ENCODE results near the gene GH2.

DNA sequence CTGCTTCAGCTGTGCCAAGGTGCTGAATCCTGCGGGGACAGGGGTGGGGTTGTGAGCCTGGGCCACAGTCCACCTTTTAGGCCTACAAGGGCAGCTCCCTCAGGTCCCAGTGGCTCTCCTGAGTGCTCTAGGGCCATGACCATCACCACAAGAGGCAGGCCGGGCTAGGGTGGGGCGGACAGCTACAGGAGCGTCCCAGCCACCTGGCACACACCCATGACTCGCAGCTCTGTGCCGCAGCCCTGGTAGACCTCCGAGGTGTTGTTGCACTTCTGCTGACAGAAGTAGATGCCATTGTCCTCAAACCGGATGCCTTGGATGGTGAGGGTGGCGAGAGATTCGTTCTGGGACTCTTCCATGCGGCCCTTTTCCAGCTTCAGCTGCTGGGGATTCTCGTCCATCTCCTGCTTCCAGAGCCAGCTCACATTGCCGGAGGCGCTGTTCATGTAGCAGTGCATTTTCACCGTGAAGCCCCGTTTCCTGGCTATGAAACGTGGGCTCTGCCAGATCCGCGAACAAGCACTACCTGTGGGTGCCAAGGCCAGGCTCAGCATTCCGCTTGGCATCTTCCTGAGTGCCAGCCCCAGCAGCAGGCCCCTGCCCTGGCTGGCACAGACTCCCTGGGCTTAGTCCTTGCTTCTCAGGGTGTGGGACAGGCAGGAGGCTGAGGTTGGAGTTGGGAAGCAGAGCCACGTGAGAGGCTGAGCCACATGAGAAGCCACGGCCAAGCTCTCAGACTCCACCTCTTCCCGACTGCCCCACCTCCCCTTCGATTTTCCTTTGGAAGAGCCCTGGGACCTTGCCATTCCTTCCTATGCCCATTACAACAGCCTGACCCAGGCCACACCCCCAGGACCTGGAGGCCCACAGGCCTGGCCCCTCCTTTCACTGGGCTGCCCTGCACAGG lies 48.4 kb upstream of the GH2 start:
- peak; percentile 60 to 81 (median 70) for TF ChIP-seq POLR2AphosphoS5 (IDR thresholded peaks at IDR 0.05)
- TF ChIP-seq, protein P1, sequence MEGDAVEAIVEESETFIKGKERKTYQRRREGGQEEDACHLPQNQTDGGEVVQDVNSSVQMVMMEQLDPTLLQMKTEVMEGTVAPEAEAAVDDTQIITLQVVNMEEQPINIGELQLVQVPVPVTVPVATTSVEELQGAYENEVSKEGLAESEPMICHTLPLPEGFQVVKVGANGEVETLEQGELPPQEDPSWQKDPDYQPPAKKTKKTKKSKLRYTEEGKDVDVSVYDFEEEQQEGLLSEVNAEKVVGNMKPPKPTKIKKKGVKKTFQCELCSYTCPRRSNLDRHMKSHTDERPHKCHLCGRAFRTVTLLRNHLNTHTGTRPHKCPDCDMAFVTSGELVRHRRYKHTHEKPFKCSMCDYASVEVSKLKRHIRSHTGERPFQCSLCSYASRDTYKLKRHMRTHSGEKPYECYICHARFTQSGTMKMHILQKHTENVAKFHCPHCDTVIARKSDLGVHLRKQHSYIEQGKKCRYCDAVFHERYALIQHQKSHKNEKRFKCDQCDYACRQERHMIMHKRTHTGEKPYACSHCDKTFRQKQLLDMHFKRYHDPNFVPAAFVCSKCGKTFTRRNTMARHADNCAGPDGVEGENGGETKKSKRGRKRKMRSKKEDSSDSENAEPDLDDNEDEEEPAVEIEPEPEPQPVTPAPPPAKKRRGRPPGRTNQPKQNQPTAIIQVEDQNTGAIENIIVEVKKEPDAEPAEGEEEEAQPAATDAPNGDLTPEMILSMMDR (IDR thresholded peaks at IDR 0.05 in 8 of 11, conservative IDR thresholded peaks at IDR 0.05 in 3 of 11), result no peak
- TF ChIP-seq POLR2A (IDR thresholded peaks at IDR 0.05), result no peak

Data from spleen (tissue), 7 donors.